GM12875 (cell line): Measurements from ENCODE around the gene GZMB.
"Not testable (repeated sequence)": the region's sequence is repeated elsewhere in the genome, so short reads cannot be mapped to it uniquely, and the experiment has no call there.

Experiments
- H3K4me3 ChIP-seq: one replicate; pipeline ENCODE4 v1.5.1; 2011; ENCODE audit warnings: low read depth, low read length, control low read depth
- CTCF ChIP-seq: IDR thresholded peaks from 2 replicates; pipeline ENCODE4 v1.5.1; 2011; ENCODE audit warnings: low read depth, mild to moderate bottlenecking, control low read depth, inconsistent platforms, low read length, moderate library complexity, borderline replicate concordance; ENCODE audit not compliant: insufficient read depth

Gene GZMB

DNA sequence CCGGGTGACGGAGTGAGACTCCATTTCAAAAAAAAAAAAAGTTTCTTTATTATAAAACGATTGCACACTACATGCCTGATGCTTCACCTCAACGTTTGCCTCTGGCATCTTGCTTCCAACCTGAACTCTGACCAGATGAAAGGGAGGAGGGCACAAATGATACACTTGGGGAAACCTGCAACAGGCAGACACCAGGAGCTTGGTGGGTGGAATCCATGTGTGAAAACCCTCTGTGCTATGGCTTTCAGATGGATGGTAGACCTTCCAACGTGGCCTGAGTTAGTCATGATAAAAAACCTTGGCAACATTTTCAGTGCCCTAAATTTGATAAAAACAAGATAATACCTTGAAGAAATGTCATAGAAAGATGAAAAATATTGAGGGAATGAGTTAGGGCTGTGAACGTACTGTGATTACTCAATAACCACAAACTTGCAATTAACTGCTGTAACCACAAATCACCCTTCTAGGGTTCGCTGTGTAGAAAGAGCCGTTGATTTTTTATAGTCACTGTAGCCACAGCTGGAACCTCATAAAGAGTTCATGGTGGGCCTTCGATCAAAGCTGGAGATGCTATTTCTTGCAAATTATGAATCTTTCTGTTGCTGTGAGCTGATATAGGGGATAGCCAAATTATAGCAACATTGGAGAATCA is 26.1 kb upstream of the GZMB start:
- no peak for TF ChIP-seq CTCF
- H3K4me3 ChIP-seq: no peak overlapping the region

DNA sequence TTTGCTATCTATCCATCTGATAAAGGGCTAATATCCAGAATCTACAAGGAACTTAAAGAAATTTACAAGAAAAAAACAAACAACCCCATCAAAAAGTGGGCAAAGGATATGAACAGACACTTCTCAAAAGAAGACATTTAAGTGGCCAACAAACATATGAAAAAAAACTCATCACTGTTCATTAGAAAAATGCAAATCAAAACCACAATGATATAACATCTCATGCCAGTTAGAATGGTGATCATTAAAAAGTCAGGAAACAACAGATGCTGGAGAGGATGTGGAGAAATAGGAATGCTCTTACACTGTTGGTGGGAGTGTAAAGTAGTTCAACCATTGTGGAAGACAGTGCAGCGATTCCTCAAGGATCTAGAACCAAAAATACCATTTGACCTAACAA is 14.4 kb upstream of the GZMB start:
- H3K4me3 ChIP-seq: not testable (repeated sequence)

- no peak for TF ChIP-seq CTCF
- no peak overlapping the region for H3K4me3 ChIP-seq
Measured at GRCh38 chr14:24639905-24640304, 5.9 kb upstream of the GZMB start.

DNA sequence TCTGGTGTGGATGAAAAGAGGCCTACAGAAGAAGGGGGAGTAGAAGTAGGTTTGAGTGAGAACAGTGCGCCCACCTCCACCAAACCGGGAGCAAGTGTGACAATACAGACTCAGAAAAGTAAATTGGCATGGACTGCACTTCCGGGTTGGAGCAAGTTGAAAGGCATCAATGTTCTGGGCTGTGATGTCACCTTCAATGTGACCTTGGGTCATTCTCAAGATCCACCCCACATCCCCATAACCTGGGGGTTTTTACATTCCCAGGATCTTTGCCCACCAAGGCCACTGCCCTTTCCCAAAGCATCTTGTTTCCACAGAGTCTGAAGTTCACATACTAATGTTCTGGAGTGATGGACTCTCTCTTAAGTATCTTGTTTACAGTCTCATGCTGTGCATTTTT is 5.3 kb upstream of the GZMB start:
- no peak for TF ChIP-seq CTCF

GRCh38 chr14:24633353-24633752 is 637 bp downstream of the GZMB start:
- H3K4me3 ChIP-seq: no peak overlapping the region
- no peak for TF ChIP-seq CTCF

More for the DNA sequence above, 5.3 kb upstream of the GZMB start:
- no peak overlapping the region for H3K4me3 ChIP-seq

- no peak overlapping the region for H3K4me3 ChIP-seq
- no peak for TF ChIP-seq CTCF
Measured at GRCh38 chr14:24632761-24633160, 1.2 kb downstream of the GZMB start.

- no peak overlapping the region for H3K4me3 ChIP-seq
- no peak for TF ChIP-seq CTCF
Measured at GRCh38 chr14:24632336-24632735, 1.7 kb downstream of the GZMB start.
